Measurements from ENCODE around the gene SLC41A2.

Gene SLC41A2

DNA sequence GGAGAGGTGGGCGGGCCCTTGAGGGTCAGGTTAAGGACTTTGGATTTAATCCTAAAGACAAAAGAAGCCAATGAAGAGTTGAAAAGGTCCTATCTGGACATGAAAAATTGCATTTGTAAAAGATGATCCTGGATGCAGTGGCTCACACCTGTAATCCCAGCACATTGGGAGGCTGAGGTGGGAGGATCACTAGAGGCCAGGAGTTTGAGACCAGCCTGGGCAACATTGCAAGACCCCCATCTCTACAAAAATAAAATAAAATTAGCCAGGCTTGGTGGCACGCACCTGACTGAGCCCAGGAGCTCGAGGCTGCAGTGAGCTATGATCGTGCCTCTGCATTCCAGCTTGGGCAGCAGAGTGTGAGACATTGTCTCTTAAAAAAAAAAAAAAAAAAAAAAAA, 2.4 kb upstream of the SLC41A2 start:
- H3K4me3 ChIP-seq (ENCODE audit: low read depth in 1 of 2, low read length in 1 of 2) = no peak overlapping the region
- H3K27me3 ChIP-seq = peaks cover 86% of the 10 kb centered on the region
- no peaks in the 10 kb centered on the region for H3K9me3 ChIP-seq
- H3K27ac ChIP-seq = no peak overlapping the region
- peaks cover 11 to 14% of the 10 kb centered on the region in 2 experiments for H3K4me1 ChIP-seq (ENCODE audit: control insufficient read depth in 1 of 2, insufficient read depth in 1 of 2, low read depth in 1 of 2, low read length in 1 of 2)
- no peak for TF ChIP-seq CTCF (IDR thresholded peaks at IDR 0.05)
- no peaks in the 10 kb centered on the region for H3K36me3 ChIP-seq

DNA sequence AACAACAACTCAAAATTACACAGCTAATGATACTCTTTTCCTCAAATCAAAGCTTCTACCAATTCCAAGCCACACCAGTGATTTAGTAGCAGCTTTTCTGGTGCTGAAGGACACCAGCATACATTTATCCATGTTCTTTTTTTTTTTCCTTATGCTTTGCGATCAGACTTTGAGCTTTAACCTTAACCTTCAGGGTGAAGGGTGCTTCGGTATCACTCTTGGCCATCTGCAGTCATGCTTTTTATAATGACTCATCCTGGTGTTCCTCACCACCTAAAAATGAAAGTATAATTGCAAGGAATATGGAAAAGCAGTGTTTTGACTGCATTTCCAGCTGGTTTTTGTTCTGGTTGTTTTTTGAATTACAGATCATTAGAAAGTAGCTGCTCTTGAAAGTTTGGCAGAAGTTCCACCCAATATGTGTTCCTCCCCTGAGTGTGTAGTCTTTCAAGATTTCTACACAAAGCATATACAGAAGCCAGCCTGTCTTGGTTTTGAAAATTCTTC, 1.3 kb upstream of the SLC41A2 start:
- H3K36me3 ChIP-seq = no peaks in the 10 kb centered on the region
- peaks cover 11 to 14% of the 10 kb centered on the region in 2 experiments for H3K4me1 ChIP-seq (ENCODE audit: control insufficient read depth in 1 of 2, insufficient read depth in 1 of 2, low read depth in 1 of 2, low read length in 1 of 2)
- H3K9me3 ChIP-seq = no peaks in the 10 kb centered on the region
- H3K4me3 ChIP-seq (ENCODE audit: low read depth in 1 of 2, low read length in 1 of 2) = no peak overlapping the region
- H3K27me3 ChIP-seq = peaks cover 91% of the 10 kb centered on the region
- H3K27ac ChIP-seq = no peak overlapping the region
- TF ChIP-seq CTCF (IDR thresholded peaks at IDR 0.05) = no peak

DNA sequence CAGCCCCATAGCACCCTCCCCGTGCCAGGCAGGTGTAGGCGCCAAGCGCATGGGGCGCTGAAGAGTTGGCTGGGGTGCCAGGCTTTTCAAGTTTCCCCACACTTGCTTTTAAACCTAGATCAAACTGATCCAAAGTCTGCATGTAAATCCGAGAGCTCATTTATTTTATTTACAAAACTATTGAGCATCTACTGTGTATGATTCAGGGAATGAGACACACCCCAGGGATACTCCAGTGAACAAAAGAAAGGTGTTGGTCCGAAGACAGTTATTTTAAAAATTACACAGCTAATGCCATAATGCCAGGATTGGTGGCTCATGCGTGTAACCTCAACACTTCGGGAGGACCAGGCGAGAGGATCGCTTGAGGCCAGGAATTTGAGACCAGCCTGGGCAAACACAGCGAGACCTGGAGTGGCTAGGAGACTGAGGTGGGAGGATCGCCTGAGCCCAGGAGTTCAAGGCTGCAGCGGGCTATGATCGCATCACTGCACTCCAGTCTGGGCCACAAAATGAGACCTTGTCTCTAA, 780 bp upstream of the SLC41A2 start:
- H3K4me1 ChIP-seq (ENCODE audit: control insufficient read depth in 1 of 2, insufficient read depth in 1 of 2, low read depth in 1 of 2, low read length in 1 of 2) = peaks cover 11 to 14% of the 10 kb centered on the region in 2 experiments
- H3K9me3 ChIP-seq = no peaks in the 10 kb centered on the region
- H3K27me3 ChIP-seq = peaks cover 91% of the 10 kb centered on the region
- no peak for TF ChIP-seq CTCF (IDR thresholded peaks at IDR 0.05)
- no peaks in the 10 kb centered on the region for H3K36me3 ChIP-seq
- H3K27ac ChIP-seq = no peak overlapping the region
- peak overlapping the region; percentile 55 to 62 for H3K4me3 ChIP-seq (ENCODE audit: low read depth in 1 of 2, low read length in 1 of 2)

DNA sequence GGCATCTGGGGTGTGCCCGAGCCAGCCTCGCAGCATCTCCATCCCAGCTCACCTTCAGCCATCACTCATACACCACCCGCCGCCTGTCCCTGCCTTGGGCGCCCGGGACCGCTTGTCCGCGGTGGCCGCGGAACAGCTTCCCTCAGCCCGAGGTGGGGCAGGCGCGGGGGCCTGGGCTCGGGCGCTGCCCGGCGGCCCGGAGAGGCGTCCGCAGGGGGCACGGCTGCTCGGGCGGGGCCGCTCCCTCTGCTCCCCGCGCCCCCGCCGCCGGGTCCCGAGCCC, 430 bp downstream of the SLC41A2 start:
- Histone ChIP-seq H3K4me3 (ENCODE audit: low read depth in 1 of 2, low read length in 1 of 2) (peak overlapping the region; percentile 55 to 62), H3K9me3 (no peaks in the 10 kb centered on the region), H3K27me3 (peaks cover 91% of the 10 kb centered on the region), H3K4me1 (ENCODE audit: control insufficient read depth in 1 of 2, insufficient read depth in 1 of 2, low read depth in 1 of 2, low read length in 1 of 2) (peaks cover 11 to 14% of the 10 kb centered on the region in 2 experiments), H3K27ac (no peak overlapping the region), H3K36me3 (no peaks in the 10 kb centered on the region)
- TF ChIP-seq CTCF (IDR thresholded peaks at IDR 0.05) = no peak

DNA sequence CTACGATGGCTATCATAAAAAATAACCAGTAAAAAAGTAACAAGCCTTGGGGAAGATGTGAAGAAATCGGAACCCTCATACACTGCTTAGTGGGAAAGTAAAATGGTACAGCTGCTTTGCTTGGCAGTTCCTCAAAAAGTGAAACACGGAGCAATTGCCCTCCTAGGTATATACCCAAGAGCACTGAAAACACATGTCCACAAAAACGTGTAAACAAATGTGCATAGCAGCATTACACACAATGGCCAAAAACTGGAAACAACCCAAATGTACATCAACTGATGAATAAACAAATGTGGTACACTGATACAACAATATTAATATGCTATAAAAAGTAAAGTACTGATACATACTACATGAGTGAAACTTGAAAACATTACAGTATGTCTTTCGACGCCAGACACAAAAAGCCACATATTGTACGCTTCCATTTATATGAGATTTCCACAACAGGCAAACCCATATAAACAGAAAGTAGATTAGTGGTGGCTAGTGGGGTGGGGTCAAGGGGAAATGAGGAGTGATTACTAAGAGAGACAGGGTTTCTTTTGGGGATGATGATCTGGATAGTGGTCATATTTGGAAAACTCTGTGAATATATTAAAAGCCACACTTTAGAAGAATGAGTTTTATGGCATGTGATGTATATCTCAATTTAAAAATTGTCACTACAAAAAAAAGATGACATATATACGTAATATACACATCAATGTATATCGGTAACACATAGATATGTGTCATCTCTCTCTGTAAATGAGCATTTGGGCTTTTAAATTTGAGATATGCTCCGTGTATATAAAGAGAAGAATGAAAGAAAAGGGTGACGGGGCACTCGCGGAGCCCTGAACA, 996 bp downstream of the SLC41A2 start:
- TF ChIP-seq CTCF (IDR thresholded peaks at IDR 0.05) = no peak
- Histone ChIP-seq H3K27me3 (peaks cover 92% of the 10 kb centered on the region), H3K4me3 (ENCODE audit: low read depth in 1 of 2, low read length in 1 of 2) (peak overlapping the region; percentile 55 to 62), H3K9me3 (no peaks in the 10 kb centered on the region), H3K36me3 (no peaks in the 10 kb centered on the region), H3K27ac (no peak overlapping the region), H3K4me1 (ENCODE audit: control insufficient read depth in 1 of 2, insufficient read depth in 1 of 2, low read depth in 1 of 2, low read length in 1 of 2) (peaks cover 11 to 14% of the 10 kb centered on the region in 2 experiments)
